ENCODE measurements around the gene PRUNE2. TPM values are rescaled to one million over a fixed set of nuclear protein-coding genes. Genes with fewer than 3 reads are reported as not detected.

Gene PRUNE2
- total RNA-seq, 1 donor from 2014 or later: 8.7 TPM

DNA sequence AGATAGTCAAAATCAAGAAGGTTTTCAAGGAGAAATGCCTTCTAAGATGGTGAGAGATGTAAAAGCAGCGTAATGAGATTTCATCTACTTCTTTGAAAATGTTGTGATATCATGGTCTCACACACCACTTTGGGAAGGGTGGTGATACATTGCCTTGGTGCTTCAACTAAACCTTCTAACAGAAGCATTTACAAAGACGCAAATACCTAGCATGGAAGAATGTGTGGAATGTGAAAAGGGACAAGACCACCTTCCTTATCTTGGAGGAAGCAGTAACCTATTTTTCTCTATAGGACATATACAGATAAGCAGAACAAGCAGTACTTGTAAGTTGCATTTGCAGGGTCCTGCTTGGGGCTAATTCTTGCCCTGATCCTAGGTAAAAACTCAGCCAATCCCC is 102.8 kb downstream of the PRUNE2 start:
- no peaks in the 10 kb centered on the region for H3K36me3 ChIP-seq (ENCODE audit: insufficient read depth, low read length)
- Mint-ChIP-seq H3K4me1 (ENCODE audit: low read depth, unreplicated experiment) (no peaks in the 10 kb centered on the region), H3K27me3 (ENCODE audit: low read depth, unreplicated experiment) (peaks cover 10% of the 10 kb centered on the region), H3K4me3 (ENCODE audit: unreplicated experiment) (no peak overlapping the region), H3K36me3 (ENCODE audit: low read depth, unreplicated experiment) (no peaks in the 10 kb centered on the region), H3K27ac (ENCODE audit: unreplicated experiment) (no peak overlapping the region), H3K9me3 (ENCODE audit: unreplicated experiment) (no peaks in the 10 kb centered on the region)
- FAIRE-seq (no peak), DNase-seq (ENCODE audit: low read depth) (no peak)
- H2AFZ ChIP-seq (ENCODE audit: low read depth, low read length): no peak overlapping the region
- peaks cover 5% of the 10 kb centered on the region for H3K27me3 ChIP-seq (ENCODE audit: insufficient read depth, low read length)
- no peaks in the 10 kb centered on the region for H3K4me1 ChIP-seq (ENCODE audit: insufficient read depth, low read length)
- H3K4me3 ChIP-seq (ENCODE audit: insufficient read depth, low read depth, low read length): no peak overlapping the region
- no peak for TF ChIP-seq EZH2 (IDR thresholded peaks at IDR 0.05; ENCODE audit: insufficient read depth, low read length)
- TF ChIP-seq, protein P1, sequence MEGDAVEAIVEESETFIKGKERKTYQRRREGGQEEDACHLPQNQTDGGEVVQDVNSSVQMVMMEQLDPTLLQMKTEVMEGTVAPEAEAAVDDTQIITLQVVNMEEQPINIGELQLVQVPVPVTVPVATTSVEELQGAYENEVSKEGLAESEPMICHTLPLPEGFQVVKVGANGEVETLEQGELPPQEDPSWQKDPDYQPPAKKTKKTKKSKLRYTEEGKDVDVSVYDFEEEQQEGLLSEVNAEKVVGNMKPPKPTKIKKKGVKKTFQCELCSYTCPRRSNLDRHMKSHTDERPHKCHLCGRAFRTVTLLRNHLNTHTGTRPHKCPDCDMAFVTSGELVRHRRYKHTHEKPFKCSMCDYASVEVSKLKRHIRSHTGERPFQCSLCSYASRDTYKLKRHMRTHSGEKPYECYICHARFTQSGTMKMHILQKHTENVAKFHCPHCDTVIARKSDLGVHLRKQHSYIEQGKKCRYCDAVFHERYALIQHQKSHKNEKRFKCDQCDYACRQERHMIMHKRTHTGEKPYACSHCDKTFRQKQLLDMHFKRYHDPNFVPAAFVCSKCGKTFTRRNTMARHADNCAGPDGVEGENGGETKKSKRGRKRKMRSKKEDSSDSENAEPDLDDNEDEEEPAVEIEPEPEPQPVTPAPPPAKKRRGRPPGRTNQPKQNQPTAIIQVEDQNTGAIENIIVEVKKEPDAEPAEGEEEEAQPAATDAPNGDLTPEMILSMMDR (IDR thresholded peaks at IDR 0.05; ENCODE audit: insufficient read depth, low read depth, low read length): no peak
- H3K9me3 ChIP-seq (ENCODE audit: insufficient read depth, low read depth, low read length): no peaks in the 10 kb centered on the region
- no peak overlapping the region for H3K9ac ChIP-seq (ENCODE audit: low read length)
- H3K27ac ChIP-seq (ENCODE audit: low read depth, low read length): no peak overlapping the region
- H3K4me2 ChIP-seq (ENCODE audit: low read length): no peak overlapping the region
- H3K79me2 ChIP-seq (ENCODE audit: insufficient read depth, low read length): no peaks in the 10 kb centered on the region
- no peaks in the 10 kb centered on the region for H4K20me1 ChIP-seq (ENCODE audit: insufficient read depth, low read length)

DNA sequence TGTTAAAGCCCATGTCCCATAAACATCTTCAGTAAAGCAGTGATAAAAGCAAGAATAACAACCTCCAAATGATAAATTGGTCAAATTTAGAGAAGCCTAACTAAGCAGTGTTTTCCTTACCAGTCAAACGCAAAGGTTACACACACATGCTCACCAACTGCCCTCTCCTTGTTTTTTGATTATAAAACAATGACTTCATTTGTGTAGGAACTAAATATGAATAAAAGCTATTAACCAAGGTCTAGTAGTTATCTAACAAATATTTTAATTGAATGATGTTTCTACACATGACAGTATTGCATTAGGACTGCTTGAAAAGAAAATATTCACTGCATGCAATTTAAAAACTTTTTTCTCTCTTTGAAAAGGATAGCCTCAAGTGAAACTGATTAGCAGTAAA is 105.0 kb downstream of the PRUNE2 start:
- Histone ChIP-seq H3K27ac (ENCODE audit: low read depth, low read length) (no peak overlapping the region), H3K4me2 (ENCODE audit: low read length) (no peak overlapping the region), H3K4me3 (ENCODE audit: insufficient read depth, low read depth, low read length) (no peak overlapping the region), H3K9me3 (ENCODE audit: insufficient read depth, low read depth, low read length) (no peaks in the 10 kb centered on the region), H3K79me2 (ENCODE audit: insufficient read depth, low read length) (no peaks in the 10 kb centered on the region), H3K9ac (ENCODE audit: low read length) (no peak overlapping the region), H3K4me1 (ENCODE audit: insufficient read depth, low read length) (no peaks in the 10 kb centered on the region), H3K27me3 (ENCODE audit: insufficient read depth, low read length) (peaks cover 5% of the 10 kb centered on the region), H2AFZ (ENCODE audit: low read depth, low read length) (no peak overlapping the region), H3K36me3 (ENCODE audit: insufficient read depth, low read length) (no peaks in the 10 kb centered on the region), H4K20me1 (ENCODE audit: insufficient read depth, low read length) (no peaks in the 10 kb centered on the region)
- no peaks in the 10 kb centered on the region for H3K9me3 Mint-ChIP-seq (ENCODE audit: unreplicated experiment)
- peaks cover 16% of the 10 kb centered on the region for H3K27me3 Mint-ChIP-seq (ENCODE audit: low read depth, unreplicated experiment)
- no peak for DNase-seq (ENCODE audit: low read depth)
- H3K4me1 Mint-ChIP-seq (ENCODE audit: low read depth, unreplicated experiment): no peaks in the 10 kb centered on the region
- H3K4me3 Mint-ChIP-seq (ENCODE audit: unreplicated experiment): no peak overlapping the region
- FAIRE-seq: no peak
- H3K36me3 Mint-ChIP-seq (ENCODE audit: low read depth, unreplicated experiment): no peaks in the 10 kb centered on the region
- TF ChIP-seq EZH2 (IDR thresholded peaks at IDR 0.05; ENCODE audit: insufficient read depth, low read length): no peak
- TF ChIP-seq, protein P1 (IDR thresholded peaks at IDR 0.05; ENCODE audit: insufficient read depth, low read depth, low read length): no peak
- H3K27ac Mint-ChIP-seq (ENCODE audit: unreplicated experiment): no peak overlapping the region

DNA sequence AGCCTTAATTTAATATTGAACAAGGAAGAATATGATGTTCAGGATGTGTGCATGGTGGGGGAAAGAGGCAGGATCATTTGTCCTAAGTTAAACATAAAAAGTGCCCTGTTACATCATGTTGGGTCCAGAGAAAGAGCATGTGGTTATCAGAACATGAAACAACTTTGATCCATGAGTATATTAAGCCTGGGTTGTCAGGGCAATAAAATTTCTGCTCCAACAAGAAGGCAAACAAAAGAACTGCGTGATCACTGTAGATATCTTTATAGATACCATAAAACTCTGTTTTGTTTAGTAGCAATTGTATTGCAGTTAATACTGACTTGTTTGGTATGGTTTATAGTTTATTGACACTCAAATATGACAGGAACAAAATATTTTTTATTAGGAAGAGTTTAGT is 106.4 kb downstream of the PRUNE2 start:
- Mint-ChIP-seq H3K36me3 (ENCODE audit: low read depth, unreplicated experiment) (no peaks in the 10 kb centered on the region), H3K4me1 (ENCODE audit: low read depth, unreplicated experiment) (no peaks in the 10 kb centered on the region), H3K27me3 (ENCODE audit: low read depth, unreplicated experiment) (peaks cover 10% of the 10 kb centered on the region), H3K4me3 (ENCODE audit: unreplicated experiment) (no peak overlapping the region), H3K27ac (ENCODE audit: unreplicated experiment) (no peak overlapping the region), H3K9me3 (ENCODE audit: unreplicated experiment) (no peaks in the 10 kb centered on the region)
- no peak for TF ChIP-seq EZH2 (IDR thresholded peaks at IDR 0.05; ENCODE audit: insufficient read depth, low read length)
- DNase-seq (ENCODE audit: low read depth) (no peak), FAIRE-seq (no peak)
- Histone ChIP-seq H3K4me2 (ENCODE audit: low read length) (no peak overlapping the region), H2AFZ (ENCODE audit: low read depth, low read length) (no peak overlapping the region), H3K79me2 (ENCODE audit: insufficient read depth, low read length) (no peaks in the 10 kb centered on the region), H3K4me1 (ENCODE audit: insufficient read depth, low read length) (no peaks in the 10 kb centered on the region), H3K9me3 (ENCODE audit: insufficient read depth, low read depth, low read length) (no peaks in the 10 kb centered on the region), H3K36me3 (ENCODE audit: insufficient read depth, low read length) (no peaks in the 10 kb centered on the region), H3K9ac (ENCODE audit: low read length) (no peak overlapping the region), H4K20me1 (ENCODE audit: insufficient read depth, low read length) (no peaks in the 10 kb centered on the region), H3K27ac (ENCODE audit: low read depth, low read length) (no peak overlapping the region), H3K4me3 (ENCODE audit: insufficient read depth, low read depth, low read length) (no peak overlapping the region), H3K27me3 (ENCODE audit: insufficient read depth, low read length) (peaks cover 5% of the 10 kb centered on the region)
